ENCODE results near the gene OLIG1.

OLIG1 gene

DNA sequence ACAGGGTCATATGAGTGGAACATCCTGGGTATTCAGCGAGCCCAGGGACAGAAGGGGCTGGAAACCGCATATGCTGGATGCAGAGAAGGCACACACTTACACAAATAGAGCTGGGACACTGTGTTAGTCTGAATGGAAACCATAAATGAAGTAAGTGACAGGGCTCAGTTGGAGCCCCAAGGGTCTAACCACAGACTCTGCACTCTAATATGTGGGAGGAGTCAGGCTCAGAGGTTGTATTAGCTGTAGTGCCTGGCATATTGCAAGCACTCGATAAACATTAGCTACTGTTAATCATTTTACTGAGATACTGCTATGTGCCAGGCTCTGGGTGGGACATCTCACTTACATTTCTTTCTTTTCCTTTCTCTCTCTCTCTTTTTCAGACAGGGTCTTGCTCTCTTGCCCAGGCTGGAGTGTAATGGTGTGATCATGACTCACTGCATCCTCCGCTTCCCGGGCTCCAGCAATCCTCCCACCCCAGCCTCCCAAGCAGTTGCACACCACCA, 6.5 kb upstream of the OLIG1 start:
- no peak for DNase-seq (ENCODE audit: low read depth in 1 of 2, low spot score in 1 of 2)

DNA sequence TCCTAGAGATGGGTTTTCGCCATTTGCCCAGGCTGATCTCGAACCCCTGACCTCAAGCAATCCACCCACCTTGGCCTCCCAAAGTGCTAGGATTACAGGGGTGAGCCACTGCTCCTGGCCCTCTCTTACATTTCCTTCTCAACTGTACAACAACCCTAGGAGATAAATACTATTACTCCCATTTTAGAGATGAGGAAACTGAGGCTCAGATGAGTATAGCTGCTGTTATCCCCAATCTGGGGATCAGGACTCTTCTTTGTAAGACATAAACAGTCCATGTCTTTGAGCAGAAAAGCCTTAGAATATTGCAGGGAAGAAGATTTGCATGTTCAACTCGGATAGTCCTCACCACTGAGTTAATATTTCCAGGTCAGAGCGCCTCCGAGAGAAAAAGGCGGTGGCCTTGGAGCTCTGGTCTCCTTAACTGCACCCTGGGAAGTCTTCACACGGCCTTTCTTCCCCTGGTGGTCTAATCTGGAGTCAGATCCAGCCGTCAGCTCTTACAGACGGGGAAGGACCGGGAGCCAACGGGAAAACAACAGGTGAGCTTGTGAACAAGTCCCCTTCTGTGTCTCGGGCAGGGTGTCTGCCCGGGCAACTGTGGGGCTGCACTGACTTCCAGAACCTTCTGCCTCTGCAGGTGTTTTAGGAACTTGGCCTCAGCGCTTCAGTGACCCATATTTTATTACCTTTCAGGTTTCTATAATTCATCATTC, 5.9 kb upstream of the OLIG1 start:
- DNase-seq (ENCODE audit: low read depth in 1 of 2, low spot score in 1 of 2), result no peak

DNA sequence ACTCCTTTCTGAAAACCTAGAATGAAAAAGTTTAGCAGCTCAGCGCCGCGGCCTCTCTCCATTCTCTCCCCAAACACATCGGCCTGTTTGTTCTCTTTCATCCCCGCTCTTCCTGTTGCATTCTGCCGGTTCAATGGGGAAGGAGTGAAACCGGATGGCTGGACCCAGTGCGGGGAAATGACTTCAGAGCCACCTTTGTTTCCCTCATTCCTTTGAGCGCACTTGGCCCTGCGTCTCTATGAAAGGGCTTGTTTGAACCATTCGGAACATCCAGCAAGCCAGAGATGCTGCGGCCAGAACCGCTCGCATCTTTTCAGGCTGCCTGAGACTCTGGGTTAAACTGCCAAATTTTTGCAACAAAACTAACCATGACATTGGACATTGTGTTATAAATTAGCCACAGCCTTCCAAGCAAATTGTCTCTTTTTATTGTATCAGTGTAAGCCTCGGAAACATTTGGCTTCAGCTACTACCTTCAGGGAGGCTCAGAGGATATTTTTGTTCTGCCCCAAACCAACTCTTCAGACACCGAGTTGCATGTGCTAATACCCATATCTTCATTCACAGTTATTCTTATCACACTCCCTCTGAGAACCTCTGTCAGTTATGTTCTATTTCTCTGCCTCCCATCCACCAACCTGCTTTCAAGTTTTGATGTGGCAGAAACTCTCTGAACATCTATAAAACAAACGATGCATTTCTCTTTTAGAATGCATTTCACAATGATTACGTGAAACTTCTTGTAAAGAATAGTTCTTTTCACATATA, 5.1 kb upstream of the OLIG1 start:
- no peak for DNase-seq (ENCODE audit: low read depth in 1 of 2, low spot score in 1 of 2)

DNA sequence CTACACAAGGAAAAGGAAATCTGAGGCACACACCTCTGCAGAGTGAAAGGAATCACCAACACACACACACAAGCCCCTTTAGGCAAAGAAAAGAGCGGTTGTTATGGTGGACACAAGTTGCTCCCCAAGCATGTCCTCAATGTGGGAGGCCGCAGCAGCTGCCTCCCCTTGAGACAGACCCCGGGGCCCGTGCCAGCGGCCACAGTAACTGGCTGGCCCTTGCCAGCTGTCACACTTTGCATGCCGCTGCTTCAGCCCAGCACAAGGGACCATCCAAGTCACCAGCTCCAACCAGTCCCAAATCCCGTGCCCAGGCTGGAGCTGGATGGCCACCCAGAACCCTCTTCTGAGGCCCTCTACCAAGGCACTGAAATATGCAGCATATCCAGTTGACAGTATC, 2.9 kb upstream of the OLIG1 start:
- DNase-seq (ENCODE audit: low read depth in 1 of 2, low spot score in 1 of 2), result no peak

DNA sequence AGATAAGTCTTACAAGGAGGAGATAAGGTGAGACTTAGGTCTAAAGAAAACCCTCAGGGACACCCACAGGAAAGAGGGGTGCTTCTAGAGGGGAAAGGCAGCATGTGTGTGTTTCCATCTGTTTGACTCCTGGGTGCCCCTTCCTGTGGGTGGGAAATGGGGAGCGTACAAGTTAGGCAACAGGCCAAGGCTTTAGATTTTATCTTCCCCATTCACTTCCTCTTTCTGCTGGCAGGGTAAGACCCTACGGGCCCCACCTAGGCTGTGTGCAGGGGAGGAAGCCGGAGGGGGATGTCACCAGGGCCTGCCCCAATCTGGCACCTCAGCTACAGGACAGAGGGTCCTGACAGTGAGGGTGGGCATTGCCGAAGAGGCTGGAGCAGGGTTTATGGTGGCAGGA, 2.5 kb upstream of the OLIG1 start:
- no peak for DNase-seq (ENCODE audit: low read depth in 1 of 2, low spot score in 1 of 2)

DNA sequence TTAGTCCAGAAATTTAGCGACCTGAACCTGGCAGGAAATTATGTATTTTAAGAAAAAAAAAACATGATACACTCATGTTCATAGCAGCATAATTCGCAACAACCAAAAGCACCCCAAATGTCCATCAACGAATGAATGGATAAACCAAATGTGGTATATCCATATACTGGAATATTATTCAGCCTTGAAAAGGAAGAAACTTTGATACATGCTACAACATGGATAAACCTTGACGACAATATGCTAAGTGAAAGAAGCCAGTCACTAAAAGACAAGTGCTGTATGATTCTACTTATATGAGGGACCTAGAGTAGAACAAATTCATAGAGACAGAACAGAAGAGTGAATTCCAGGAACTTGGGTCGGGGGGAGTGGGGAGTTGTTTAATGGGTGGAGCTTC, 698 bp upstream of the OLIG1 start:
- DNase-seq (ENCODE audit: low read depth in 1 of 2, low spot score in 1 of 2), result no peak

DNA sequence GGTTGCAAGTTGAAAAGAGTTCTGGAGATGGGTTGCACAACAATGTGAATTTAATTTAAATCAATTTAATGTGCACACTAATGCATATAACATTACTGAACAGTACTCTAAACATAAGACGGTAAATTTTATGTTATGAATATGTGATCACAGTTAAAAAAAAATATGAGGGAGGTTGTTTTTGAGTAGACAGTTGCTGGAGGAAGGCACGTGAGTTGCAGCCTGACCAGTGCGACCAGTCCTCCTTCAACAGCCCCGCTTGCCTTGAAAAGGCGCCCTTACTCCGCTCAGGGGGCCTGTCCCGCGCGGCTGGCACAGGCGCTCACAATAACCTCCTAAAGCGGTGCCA, 322 bp upstream of the OLIG1 start:
- no peak for DNase-seq (ENCODE audit: low read depth in 1 of 2, low spot score in 1 of 2)

DNA sequence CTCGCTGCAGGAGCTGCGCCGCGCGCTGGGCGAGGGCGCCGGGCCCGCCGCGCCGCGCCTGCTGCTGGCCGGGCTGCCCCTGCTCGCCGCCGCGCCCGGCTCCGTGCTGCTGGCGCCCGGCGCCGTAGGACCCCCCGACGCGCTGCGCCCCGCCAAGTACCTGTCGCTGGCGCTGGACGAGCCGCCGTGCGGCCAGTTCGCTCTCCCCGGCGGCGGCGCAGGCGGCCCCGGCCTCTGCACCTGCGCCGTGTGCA, 730 bp downstream of the OLIG1 start:
- no peak for DNase-seq (ENCODE audit: low read depth in 1 of 2, low spot score in 1 of 2)

DNA sequence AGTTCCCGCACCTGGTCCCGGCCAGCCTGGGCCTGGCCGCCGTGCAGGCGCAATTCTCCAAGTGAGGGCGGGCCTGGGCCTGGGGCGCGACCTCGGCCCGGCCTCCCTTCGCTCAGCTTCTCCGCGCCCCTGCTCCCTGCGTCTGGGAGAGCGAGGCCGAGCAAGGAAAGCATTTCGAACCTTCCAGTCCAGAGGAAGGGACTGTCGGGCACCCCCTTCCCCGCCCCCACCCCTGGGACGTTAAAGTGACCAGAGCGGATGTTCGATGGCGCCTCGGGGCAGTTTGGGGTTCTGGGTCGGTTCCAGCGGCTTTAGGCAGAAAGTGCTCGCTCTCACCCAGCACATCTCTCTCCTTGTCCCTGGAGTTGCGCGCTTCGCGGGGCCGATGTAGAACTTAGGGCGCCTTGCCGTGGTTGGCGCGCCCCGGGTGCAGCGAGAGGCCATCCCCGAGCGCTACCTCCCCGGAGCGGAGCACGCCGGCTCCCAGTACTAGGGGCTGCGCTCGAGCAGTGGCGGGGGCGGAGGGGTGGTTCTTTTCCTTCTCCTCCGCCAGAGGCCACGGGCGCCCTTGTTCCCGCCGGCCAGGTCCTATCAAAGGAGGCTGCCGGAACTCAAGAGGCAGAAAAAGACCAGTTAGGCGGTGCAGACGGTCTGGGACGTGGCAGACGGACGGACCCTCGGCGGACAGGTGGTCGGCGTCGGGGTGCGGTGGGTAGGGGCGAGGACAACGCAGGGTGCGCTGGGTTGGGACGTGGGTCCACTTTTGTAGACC, 1.2 kb downstream of the OLIG1 start:
- peak in 1 of 2 donors; percentile 8 for DNase-seq (ENCODE audit: low read depth in 1 of 2, low spot score in 1 of 2)

DNA sequence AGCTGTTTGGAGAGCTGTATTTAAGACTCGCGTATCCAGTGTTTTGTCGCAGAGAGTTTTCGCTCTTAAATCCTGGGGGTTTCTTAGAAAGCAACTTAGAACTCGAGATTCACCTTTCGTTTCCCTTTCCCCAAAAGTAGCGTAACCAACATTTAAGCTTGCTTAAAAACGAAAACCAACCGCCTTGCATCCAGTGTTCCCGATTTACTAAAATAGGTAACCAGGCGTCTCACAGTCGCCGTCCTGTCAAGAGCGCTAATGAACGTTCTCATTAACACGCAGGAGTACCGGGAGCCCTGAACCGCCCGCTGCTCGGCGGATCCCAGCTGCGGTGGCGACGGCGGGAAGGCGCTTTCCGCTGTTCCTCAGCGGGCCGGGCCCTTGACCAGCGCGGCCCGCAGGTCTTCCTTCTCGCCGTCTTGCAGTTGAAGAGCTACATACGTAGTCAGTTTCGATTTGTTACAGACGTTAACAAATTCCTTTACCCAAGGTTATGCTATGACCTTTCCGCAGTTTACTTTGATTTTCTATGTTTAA, 1.9 kb downstream of the OLIG1 start:
- DNase-seq (ENCODE audit: low read depth in 1 of 2, low spot score in 1 of 2), result no peak

DNA sequence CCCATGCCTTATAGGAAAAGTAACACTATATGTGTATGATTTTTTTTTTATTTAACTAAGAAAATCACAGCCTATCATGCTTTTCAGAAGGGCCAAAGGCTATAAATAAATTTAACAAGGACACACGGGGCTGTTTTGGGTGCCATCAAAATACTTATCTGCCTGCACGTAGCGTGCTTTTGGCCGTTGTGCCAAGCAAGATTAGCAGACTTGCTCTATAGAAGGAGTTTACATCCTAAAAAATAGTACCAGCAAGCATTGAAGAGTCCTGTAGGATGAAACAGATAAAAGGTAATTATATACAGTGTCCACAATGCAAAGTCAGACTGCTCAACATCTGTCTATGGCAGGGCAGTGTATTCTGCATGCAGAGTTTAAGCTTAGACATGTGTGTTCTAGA, 3.7 kb downstream of the OLIG1 start:
- no peak for DNase-seq (ENCODE audit: low read depth in 1 of 2, low spot score in 1 of 2)

DNA sequence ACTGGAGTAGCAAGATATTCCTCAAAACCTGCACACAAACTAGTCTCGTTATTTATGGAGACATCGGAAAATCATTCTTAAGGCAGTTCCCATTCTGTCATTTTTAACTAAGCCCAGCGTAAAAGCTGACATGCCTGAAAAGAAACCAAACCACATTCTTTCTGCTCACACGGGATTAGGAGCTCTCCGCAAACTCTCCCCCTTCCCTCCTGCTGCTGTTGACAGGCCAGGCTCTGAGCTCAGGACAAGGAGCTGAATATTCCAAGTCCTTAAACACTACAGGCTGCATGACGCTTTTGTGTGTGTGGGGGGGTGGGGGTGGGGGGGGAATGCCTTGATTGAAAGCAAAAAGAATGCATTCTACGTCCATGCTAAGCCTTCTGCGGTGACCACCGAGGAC, 5.2 kb downstream of the OLIG1 start:
- no peak for DNase-seq (ENCODE audit: low read depth in 1 of 2, low spot score in 1 of 2)

DNA sequence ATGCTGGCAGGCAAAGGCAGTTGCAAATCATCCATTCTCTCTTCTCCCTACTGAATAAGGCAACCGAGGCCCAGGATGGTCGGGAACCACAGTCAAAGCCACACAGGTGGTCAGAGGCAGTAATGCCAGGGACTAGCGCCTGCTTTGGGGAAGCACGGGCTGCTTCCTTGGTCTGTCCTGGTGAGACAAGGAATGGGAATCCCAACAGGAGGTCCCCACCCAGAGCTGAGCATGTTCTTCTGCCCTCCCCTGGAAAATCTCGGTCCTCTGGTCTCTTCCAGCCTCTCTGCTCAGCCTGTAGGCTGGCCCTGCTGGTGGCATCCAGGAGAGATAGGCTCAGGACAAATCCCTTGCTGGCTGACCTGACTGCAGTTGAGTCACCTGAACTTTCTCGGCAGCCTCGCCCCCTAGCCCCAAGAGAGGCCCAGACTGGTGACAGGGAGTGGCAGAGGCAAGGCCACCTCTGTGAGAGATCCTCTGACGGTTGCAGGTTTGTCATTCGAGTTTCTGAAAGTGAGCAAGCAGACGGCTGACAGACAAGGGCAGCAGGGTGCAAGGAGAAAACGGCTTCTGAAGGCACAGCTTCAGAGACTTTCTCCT, 5.8 kb downstream of the OLIG1 start:
- DNase-seq (ENCODE audit: low read depth in 1 of 2, low spot score in 1 of 2), result no peak

DNA sequence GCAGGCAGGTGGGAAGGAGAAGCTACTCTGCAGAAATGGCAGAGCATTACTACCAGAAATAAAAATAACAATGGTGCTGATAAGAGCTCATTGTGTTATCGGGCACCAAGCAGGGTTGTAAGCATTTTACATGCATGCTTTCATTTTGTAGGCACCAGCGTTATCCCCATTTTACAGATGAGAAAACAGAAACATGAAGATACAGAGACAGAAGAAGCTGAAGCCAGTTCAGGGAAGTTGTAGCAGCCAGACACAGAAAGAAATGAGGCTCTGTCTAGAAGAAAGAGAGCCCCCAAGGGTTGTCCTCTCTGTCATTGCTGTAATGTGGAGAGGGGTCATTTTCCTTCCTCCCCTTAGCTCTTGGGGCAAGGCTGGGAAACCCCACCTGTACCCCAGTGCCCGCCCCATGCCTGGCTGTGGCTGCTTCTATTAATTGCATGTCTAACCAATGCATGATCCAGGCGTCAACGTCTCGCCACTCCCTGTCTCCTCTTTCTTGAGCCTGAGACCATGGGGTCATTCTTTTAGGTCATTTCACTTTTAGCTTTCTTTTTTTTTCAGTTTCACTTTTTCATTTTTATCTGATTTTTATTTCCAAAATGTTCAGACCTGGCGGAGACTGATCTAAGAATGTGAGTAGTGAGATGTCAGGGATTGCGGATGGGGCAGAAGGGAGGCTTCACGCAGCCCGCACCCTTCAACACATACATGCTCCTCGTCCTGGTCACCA, 6.8 kb downstream of the OLIG1 start:
- DNase-seq (ENCODE audit: low read depth in 1 of 2, low spot score in 1 of 2), result no peak

DNA sequence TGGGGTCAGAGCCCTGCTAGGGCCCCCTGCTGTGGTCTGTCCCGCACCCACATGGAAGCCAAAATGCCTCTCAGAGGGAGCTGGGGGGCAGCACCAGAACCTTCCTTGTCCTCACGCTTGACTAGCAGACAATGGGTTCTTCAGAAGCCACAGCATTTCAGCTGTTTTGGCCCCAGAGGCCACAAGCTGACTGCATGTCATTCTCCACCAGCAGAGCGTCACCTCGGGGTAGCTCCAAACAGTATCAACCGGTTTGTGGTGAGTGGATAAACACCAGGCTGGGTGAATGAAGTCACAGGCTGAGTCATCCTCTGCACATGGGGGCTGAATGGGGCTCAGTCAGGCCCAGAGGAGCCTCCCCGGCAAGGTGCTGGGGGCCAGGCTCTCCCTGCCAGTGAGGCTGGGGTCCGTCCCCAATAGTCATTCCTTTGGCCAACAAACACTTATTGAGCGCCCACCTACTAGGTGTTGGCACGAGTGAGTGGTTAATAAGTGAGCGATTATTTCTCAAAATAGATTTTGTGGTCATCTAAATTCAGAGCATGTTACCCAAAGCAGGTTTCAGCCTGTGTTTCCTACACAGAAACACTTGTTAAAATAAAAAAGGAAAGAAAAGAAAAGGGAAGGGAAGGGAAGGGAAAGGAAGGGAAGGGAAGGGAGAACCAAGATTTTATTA, 9.1 kb downstream of the OLIG1 start:
- no peak for DNase-seq (ENCODE audit: low read depth in 1 of 2, low spot score in 1 of 2)

DNA sequence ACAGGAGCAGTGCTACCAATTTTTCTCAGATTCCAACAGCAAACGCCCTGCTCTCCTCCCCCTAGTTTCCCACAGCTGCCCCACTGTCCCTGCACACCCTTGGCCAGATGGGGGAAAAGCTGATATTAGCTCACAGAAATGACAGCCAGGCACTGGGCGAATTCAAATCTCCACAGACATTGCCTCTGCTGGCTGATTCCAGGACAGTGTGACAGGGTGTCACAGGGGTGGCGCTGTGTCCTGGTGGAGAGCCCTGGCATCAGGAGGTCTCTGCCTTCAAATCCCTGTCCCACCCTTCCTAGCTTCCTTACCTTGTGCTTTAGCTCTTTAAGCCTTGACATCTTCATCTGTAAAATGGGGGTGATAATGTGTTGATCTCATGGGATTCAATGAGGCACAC, 10.4 kb downstream of the OLIG1 start:
- no peak for DNase-seq (ENCODE audit: low read depth in 1 of 2, low spot score in 1 of 2)

DNA sequence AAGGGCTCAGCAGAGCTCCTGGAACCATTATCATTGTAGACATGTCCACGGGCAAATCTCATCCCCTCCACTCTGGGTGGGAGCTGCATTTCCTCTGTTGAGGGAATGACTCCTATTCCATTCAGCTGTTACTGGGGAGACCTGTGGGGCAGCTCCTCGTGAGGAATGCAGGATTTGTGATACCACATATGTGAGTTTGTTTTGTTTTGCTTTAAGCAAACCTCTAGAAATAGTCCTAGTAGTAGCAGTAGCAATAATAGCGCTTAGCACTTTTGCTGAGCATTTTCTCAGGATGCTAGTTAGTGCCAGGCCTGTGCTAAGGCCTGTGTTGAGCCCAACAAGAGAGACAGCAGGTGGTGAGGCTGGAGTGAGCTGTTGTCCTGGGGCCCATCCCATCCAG, 10.8 kb downstream of the OLIG1 start:
- DNase-seq (ENCODE audit: low read depth in 1 of 2, low spot score in 1 of 2), result no peak

DNA sequence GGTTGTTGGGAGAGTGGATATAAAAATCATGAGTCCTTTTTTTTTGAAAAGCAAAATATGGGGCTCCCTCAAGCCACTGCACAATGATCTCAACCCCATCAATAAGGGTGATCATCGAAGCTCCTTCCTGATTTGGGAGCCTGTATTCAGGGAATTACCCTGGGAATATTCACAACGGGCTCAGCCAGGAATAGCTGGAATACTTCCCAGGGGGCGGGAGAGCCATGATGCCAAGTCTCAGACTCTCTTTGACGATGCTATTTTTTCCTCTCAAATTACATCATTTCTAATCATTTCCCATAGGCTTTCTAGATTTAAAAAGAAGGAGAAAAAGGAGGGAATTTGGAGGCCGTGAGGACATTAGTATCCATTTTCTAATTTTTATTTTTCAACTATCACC, 18.4 kb downstream of the OLIG1 start:
- no peak for DNase-seq (ENCODE audit: low read depth in 1 of 2, low spot score in 1 of 2)

DNA sequence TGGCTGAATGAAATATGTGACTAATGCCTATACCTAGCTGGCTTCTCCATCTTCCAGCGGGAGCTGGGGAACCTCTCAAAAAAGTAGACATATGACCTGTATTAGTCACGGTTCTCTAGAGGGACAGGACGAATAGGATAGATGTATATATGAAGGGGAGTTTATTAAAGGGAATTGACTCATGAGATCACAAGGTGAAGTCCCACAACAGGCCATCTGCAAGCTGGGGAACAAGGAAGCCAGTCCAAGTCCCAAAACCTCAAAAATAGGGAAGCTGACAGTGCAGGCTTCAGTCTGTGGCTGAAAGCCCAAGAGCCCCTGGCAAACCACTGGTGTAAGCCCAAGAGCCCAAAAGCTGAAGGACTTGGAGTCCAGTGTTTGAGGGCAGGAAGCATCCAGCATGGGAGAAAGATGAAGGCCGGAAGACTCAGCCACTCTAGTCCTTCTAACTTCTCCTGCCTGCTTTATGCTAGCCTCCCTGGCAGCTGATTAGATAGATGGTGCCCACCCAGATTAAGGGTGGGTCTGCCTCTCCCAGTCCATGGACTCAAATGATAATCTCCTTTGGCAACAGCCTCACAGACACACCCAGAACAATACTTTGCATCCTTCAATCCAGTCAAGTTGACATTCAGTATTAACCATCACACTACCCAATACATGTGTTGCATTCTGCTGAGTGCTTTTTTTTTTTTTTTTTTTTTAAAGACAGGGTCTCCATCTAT, 19.6 kb downstream of the OLIG1 start:
- no peak for DNase-seq (ENCODE audit: low read depth in 1 of 2, low spot score in 1 of 2)

DNA sequence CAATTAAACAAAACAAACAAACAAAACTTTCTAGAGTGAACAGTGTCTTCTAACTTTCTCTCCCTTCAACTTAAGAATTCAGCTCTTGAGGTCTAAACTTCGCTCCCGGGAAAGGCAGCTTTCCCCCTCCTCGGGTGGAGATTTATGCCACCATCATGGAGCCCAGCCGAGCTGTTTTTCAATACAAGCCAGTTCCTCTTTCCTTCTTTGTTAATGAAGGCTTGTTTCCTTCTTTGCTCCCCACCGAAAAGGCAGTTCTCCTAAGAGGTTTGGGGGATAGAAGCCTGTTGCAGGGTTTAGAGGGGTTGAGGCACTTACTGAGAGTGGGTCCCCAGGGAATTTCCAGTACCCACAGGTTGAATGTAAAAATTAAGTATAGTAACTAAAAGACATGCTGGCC, 26.5 kb downstream of the OLIG1 start:
- no peak for DNase-seq (ENCODE audit: low read depth in 1 of 2, low spot score in 1 of 2)
